LNCaP clone FGC (cell line): ENCODE measurements around the gene ALKBH6.

Experiments used
- DNase-seq: peaks from one replicate; pipeline ENCODE4 v3.0.0-alpha.2; 2011; ENCODE audit warnings: low read depth
- H3K4me3 ChIP-seq: 2 replicates; pipeline ENCODE4 v1.5.1; 2011; ENCODE audit warnings: mild to moderate bottlenecking, low read depth, low read length, control low read depth
- CTCF ChIP-seq: IDR thresholded peaks from 2 replicates; pipeline ENCODE4 v1.5.1; 2012; ENCODE audit warnings: mild to moderate bottlenecking; ENCODE audit not compliant: control insufficient read depth, insufficient read depth; ENCODE audit errors: extremely low read depth

The ALKBH6 gene

GRCh38 chr19:36013280-36014011 is 567 bp downstream of the ALKBH6 start:
- no peak for TF ChIP-seq CTCF
- H3K4me3 ChIP-seq = peak overlapping the region; percentile 97
- DNase-seq = no peak

GRCh38 chr19:36010402-36010801 is 3.6 kb downstream of the ALKBH6 start:
- DNase-seq = no peak
- TF ChIP-seq CTCF = no peak
- H3K4me3 ChIP-seq = no peak overlapping the region

GRCh38 chr19:36009633-36010379 is 4.2 kb downstream of the ALKBH6 start:
- DNase-seq = no peak
- H3K4me3 ChIP-seq = peak overlapping the region; percentile 92
- no peak for TF ChIP-seq CTCF

GRCh38 chr19:36009220-36009619 is 4.8 kb downstream of the ALKBH6 start:
- DNase-seq = peak; percentile 27
- H3K4me3 ChIP-seq = peak overlapping the region; percentile 92
- no peak for TF ChIP-seq CTCF

GRCh38 chr19:36008336-36008978 is 5.6 kb downstream of the ALKBH6 start, which contains the start of gene SYNE4:
Gene SYNE4 (minus strand): TSS chr19:36008813. CDS start chr19:36008681, 132 bp downstream.
- TF ChIP-seq CTCF = no peak
- peak; percentile 88 for DNase-seq
- H3K4me3 ChIP-seq = peak within 1 kb of the TSS; percentile 92

GRCh38 chr19:36006955-36007354 is 7.1 kb downstream of the ALKBH6 start:
- H3K4me3 ChIP-seq = peak overlapping the region; percentile 92
- TF ChIP-seq CTCF = no peak
- no peak for DNase-seq
